Left forelimb (tissue), 1 donor: ENCODE data around the gene NECTIN3.

Source experiments
- DNase-seq: peaks from one replicate; pipeline ENCODE4 v3.0.0-alpha.2; 2018; ENCODE audit warnings: low spot score

The NECTIN3 gene

GRCh38 chr3:111071257-111072030, at the start of gene NECTIN3:
TSS of gene NECTIN3 (plus strand) at chr3:111071816. CDS start at chr3:111072018, 202 bp downstream.
- peak; percentile 94 for DNase-seq

- no peak for DNase-seq
Measured at GRCh38 chr3:111027868-111028267, 43.7 kb upstream of the NECTIN3 start.

- no peak for DNase-seq
Measured at GRCh38 chr3:111031538-111031937, 40.1 kb upstream of the NECTIN3 start.

- DNase-seq = no peak
Measured at GRCh38 chr3:111032677-111033076, 38.9 kb upstream of the NECTIN3 start.

- DNase-seq = no peak
Measured at GRCh38 chr3:111033470-111034050, 38.1 kb upstream of the NECTIN3 start.

GRCh38 chr3:111035316-111035715, 36.3 kb upstream of the NECTIN3 start:
- no peak for DNase-seq

- no peak for DNase-seq
Measured at GRCh38 chr3:111035902-111036301, 35.7 kb upstream of the NECTIN3 start.

- no peak for DNase-seq
Measured at GRCh38 chr3:111040959-111041358, 30.7 kb upstream of the NECTIN3 start.

GRCh38 chr3:111045564-111045963, 26.1 kb upstream of the NECTIN3 start:
- DNase-seq = no peak

GRCh38 chr3:111047042-111047441, 24.6 kb upstream of the NECTIN3 start:
- no peak for DNase-seq

GRCh38 chr3:111047812-111048435, 23.7 kb upstream of the NECTIN3 start:
- no peak for DNase-seq

- DNase-seq = no peak
Measured at GRCh38 chr3:111051354-111051753, 20.3 kb upstream of the NECTIN3 start.

GRCh38 chr3:111068574-111068973, 3.0 kb upstream of the NECTIN3 start:
- no peak for DNase-seq

- no peak for DNase-seq
Measured at GRCh38 chr3:111069974-111070771, 1.4 kb upstream of the NECTIN3 start.

GRCh38 chr3:111070772-111071256, 802 bp upstream of the NECTIN3 start:
- no peak for DNase-seq

GRCh38 chr3:111072031-111072921, 660 bp downstream of the NECTIN3 start:
- DNase-seq = no peak

GRCh38 chr3:111073218-111073617, 1.6 kb downstream of the NECTIN3 start:
- no peak for DNase-seq

GRCh38 chr3:111076732-111077131, 5.1 kb downstream of the NECTIN3 start:
- DNase-seq = no peak

- no peak for DNase-seq
Measured at GRCh38 chr3:111077369-111077768, 5.8 kb downstream of the NECTIN3 start.

- DNase-seq = no peak
Measured at GRCh38 chr3:111080413-111080812, 8.8 kb downstream of the NECTIN3 start.

GRCh38 chr3:111081008-111081545, 9.5 kb downstream of the NECTIN3 start:
- DNase-seq = no peak
